ENCODE data around the gene CNGA1.

The CNGA1 gene

DNA sequence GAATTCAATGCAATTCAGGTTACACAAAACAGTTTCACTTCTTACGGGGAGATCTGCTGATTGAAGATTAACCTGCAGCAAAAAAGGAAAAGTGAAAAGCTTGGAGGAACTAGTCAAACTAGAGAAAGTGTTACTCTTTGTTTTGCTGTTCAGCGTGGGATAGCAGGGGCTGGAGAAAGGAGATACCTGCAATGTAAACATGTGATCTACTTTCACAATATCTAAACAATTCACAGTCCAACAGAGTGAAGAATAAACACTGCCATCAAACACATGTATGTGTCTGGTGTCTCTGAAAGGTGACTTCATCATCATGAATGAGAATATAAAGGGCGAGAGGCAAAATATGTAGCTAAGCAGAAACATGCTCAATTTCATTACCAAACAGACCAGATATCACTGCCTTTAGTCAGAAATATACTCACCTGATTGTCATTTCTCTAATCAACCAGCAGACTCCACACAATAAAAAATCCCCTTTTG is 26.5 kb upstream of the CNGA1 start:
- H3K27me3 ChIP-seq (ENCODE audit: low read depth, low read length), result peaks cover 5% of the 10 kb centered on the region
- H3K9me3 ChIP-seq (ENCODE audit: control insufficient read depth in 1 of 2, low read length in 2 of 2), result no peaks in the 10 kb centered on the region
- H3K4me3 ChIP-seq (ENCODE audit: low read depth in 1 of 2, low read length in 2 of 2), result no peak overlapping the region
- no peak overlapping the region for H3K27ac ChIP-seq (ENCODE audit: low read length)
- no peaks in the 10 kb centered on the region for H3K36me3 ChIP-seq (ENCODE audit: control insufficient read depth in 1 of 2, insufficient read depth in 2 of 2, low read length in 2 of 2)
- H3K4me1 ChIP-seq (ENCODE audit: control insufficient read depth in 1 of 2, insufficient read depth in 2 of 2, low read length in 2 of 2), result peaks cover 0 to 5% of the 10 kb centered on the region in 2 donors

DNA sequence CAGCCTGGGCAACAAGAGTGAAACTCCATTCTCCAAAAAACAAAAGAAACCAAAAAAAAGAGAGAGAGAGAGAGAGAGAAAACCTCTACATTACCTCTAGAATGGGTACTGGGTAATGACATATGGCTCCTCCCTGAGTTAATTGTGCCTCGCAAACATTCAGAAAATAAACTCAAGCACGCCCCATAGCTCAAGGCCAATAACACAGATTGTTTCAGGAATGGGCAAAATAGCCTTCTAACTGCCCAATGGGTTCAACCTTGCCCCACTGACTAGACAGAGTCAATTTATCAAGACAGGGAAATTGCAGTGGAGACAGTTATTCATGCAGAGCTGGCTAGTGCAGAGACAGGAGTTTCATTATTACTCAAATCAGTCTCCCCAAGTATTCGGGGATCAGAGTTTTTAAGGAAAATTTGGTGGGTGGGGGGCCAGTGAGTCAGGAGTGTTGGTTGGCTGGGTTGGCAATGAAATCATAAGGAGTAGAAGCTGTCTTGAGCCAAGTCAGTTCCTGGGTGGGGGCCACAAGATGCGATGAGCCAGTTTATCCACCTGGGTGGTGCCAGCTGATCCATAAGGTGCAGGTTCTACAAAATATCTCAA is 25.2 kb upstream of the CNGA1 start:
- peaks cover 3% of the 10 kb centered on the region for H3K27me3 ChIP-seq (ENCODE audit: low read depth, low read length)
- H3K36me3 ChIP-seq (ENCODE audit: control insufficient read depth in 1 of 2, insufficient read depth in 2 of 2, low read length in 2 of 2), result no peaks in the 10 kb centered on the region
- no peaks in the 10 kb centered on the region for H3K4me1 ChIP-seq (ENCODE audit: control insufficient read depth in 1 of 2, insufficient read depth in 2 of 2, low read length in 2 of 2)
- no peaks in the 10 kb centered on the region for H3K9me3 ChIP-seq (ENCODE audit: control insufficient read depth in 1 of 2, low read length in 2 of 2)
- no peak overlapping the region for H3K27ac ChIP-seq (ENCODE audit: low read length)
- no peak overlapping the region for H3K4me3 ChIP-seq (ENCODE audit: low read depth in 1 of 2, low read length in 2 of 2)

DNA sequence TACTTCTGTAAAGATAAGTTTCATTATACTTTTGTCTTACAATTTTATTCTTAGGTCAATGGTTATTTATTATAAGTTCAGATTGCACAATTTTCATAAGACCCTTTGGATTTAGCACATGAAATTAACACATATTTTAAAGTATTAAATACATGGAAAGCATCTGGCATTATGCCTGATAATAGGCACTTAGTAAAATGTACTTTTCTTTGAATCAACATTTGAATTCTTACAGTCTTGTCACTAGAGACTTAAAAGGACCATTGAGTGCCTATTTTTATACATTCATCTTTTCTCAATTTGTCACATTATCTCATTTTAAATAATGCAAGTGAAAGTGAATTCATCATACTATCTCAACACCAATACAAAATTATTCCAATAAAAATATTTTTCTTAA is 23.1 kb upstream of the CNGA1 start:
- Histone ChIP-seq H3K4me3 (ENCODE audit: low read depth in 1 of 2, low read length in 2 of 2) (no peak overlapping the region), H3K4me1 (ENCODE audit: control insufficient read depth in 1 of 2, insufficient read depth in 2 of 2, low read length in 2 of 2) (no peaks in the 10 kb centered on the region), H3K27me3 (ENCODE audit: low read depth, low read length) (no peaks in the 10 kb centered on the region)

DNA sequence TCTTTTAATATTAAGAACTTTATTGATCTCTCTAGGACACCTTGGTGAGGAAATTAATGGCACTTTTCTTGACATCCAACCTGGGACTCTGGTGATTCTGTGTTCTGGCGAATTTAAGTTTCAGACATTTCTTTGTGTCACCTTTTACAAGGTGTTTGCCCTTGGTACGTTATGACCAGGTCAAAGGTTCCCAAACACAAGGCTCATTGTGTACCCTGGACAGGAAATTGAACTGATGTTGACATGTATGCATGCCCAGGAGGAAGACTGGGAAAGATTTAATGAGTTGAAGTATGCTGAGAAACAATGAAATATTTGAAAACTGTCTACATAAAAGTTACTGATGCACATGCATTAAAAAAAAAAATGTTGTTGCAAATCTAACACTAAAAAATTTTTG is 22.2 kb upstream of the CNGA1 start:
- Histone ChIP-seq H3K9me3 (ENCODE audit: control insufficient read depth in 1 of 2, low read length in 2 of 2) (no peaks in the 10 kb centered on the region), H3K27me3 (ENCODE audit: low read depth, low read length) (no peaks in the 10 kb centered on the region), H3K27ac (ENCODE audit: low read length) (no peak overlapping the region), H3K4me3 (ENCODE audit: low read depth in 1 of 2, low read length in 2 of 2) (no peak overlapping the region), H3K36me3 (ENCODE audit: control insufficient read depth in 1 of 2, insufficient read depth in 2 of 2, low read length in 2 of 2) (no peaks in the 10 kb centered on the region), H3K4me1 (ENCODE audit: control insufficient read depth in 1 of 2, insufficient read depth in 2 of 2, low read length in 2 of 2) (no peaks in the 10 kb centered on the region)

More for the DNA sequence above, 23.1 kb upstream of the CNGA1 start:
- no peaks in the 10 kb centered on the region for H3K9me3 ChIP-seq (ENCODE audit: control insufficient read depth in 1 of 2, low read length in 2 of 2)
- no peaks in the 10 kb centered on the region for H3K36me3 ChIP-seq (ENCODE audit: control insufficient read depth in 1 of 2, insufficient read depth in 2 of 2, low read length in 2 of 2)
- no peak overlapping the region for H3K27ac ChIP-seq (ENCODE audit: low read length)

DNA sequence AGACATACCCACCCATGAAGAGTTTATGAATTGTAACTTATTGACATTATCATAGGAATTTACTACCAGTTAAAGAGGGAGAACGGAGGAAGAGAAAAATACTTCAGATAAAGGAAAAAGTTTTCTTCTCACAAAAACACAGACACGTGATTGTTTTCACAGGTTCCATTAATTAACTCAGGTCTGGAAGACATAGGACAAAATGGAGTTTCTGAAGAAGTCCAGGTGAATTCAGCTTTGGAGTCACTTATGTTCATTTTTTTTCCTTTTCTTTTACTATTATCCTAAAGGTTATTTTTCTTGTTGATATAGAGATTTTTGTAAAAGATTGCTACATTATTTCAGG is 20.6 kb upstream of the CNGA1 start:
- no peaks in the 10 kb centered on the region for H3K36me3 ChIP-seq (ENCODE audit: control insufficient read depth in 1 of 2, insufficient read depth in 2 of 2, low read length in 2 of 2)
- no peaks in the 10 kb centered on the region for H3K4me1 ChIP-seq (ENCODE audit: control insufficient read depth in 1 of 2, insufficient read depth in 2 of 2, low read length in 2 of 2)

DNA sequence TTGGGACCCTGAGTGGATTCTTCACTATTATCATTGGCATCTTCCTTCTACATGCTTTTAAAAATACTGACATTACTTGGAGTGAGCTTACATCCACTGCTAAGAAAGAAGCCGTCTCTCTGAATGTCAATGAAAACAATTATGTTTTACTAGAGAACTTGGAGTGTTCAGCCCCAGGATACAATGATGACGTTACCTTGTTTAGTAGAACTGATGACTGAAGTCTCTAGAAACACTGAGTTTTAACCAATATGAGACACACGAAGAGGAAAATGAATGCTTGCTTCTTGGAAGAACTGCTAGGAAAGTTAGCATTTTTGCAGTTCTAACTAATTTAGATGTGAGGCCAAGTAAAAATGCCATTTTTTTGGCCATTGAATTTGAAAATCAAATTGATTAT is 19.5 kb upstream of the CNGA1 start:
- Histone ChIP-seq H3K4me1 (ENCODE audit: control insufficient read depth in 1 of 2, insufficient read depth in 2 of 2, low read length in 2 of 2) (no peaks in the 10 kb centered on the region), H3K9me3 (ENCODE audit: control insufficient read depth in 1 of 2, low read length in 2 of 2) (no peaks in the 10 kb centered on the region), H3K4me3 (ENCODE audit: low read depth in 1 of 2, low read length in 2 of 2) (no peak overlapping the region), H3K27me3 (ENCODE audit: low read depth, low read length) (no peaks in the 10 kb centered on the region), H3K36me3 (ENCODE audit: control insufficient read depth in 1 of 2, insufficient read depth in 2 of 2, low read length in 2 of 2) (no peaks in the 10 kb centered on the region), H3K27ac (ENCODE audit: low read length) (no peak overlapping the region)

More for the DNA sequence above, 20.6 kb upstream of the CNGA1 start:
- no peak overlapping the region for H3K4me3 ChIP-seq (ENCODE audit: low read depth in 1 of 2, low read length in 2 of 2)
- no peak overlapping the region for H3K27ac ChIP-seq (ENCODE audit: low read length)
- no peaks in the 10 kb centered on the region for H3K9me3 ChIP-seq (ENCODE audit: control insufficient read depth in 1 of 2, low read length in 2 of 2)
- H3K27me3 ChIP-seq (ENCODE audit: low read depth, low read length), result no peaks in the 10 kb centered on the region

DNA sequence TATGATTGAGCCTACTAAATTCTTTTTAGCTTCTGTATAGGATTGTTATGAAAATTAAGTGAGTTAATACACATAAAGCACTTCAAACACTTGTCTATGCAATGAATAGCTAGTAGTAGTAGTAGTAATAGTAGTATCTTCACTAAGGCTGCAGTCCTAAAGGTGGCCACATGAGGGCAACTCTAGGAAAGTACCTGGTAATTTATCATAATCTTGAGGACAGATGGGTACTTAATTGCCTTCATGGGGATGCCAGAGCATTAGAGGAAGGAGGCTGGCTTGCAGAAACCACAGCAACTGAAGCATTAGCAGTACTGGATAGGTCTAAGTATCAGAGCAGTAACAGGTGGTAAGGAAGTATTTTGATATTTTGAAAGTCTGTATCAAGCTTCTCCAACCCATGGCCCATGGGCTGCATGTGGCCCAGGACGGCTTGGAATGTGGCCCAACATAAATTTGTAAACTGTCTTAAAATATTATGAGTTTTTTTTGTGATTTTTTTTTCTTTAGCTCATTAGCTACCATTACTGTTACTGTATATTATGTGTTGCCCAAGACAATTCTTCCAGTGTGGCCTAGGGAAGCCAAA is 17.4 kb upstream of the CNGA1 start:
- Histone ChIP-seq H3K36me3 (ENCODE audit: control insufficient read depth in 1 of 2, insufficient read depth in 2 of 2, low read length in 2 of 2) (no peaks in the 10 kb centered on the region), H3K9me3 (ENCODE audit: control insufficient read depth in 1 of 2, low read length in 2 of 2) (no peaks in the 10 kb centered on the region), H3K27ac (ENCODE audit: low read length) (no peak overlapping the region), H3K27me3 (ENCODE audit: low read depth, low read length) (no peaks in the 10 kb centered on the region), H3K4me1 (ENCODE audit: control insufficient read depth in 1 of 2, insufficient read depth in 2 of 2, low read length in 2 of 2) (no peaks in the 10 kb centered on the region), H3K4me3 (ENCODE audit: low read depth in 1 of 2, low read length in 2 of 2) (no peak overlapping the region)

DNA sequence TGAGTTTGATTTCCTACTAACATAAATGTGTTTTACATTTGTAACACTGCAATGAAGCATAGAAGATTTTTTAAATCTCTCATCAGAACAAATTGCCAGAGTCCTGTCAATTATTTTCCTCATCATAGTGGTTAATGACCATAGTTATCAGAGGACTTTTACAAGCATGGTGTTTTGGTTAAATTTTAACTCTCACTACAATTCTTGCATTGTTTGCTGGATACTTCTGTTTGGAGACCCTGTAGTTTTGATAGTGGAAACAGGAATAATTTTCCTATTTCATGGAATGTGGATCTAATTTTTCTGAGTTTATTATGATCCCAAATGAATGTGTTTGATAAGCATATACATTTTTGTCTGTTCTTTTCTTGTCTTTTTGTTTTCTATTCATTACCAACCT is 16.9 kb upstream of the CNGA1 start:
- no peaks in the 10 kb centered on the region for H3K36me3 ChIP-seq (ENCODE audit: control insufficient read depth in 1 of 2, insufficient read depth in 2 of 2, low read length in 2 of 2)
- H3K9me3 ChIP-seq (ENCODE audit: control insufficient read depth in 1 of 2, low read length in 2 of 2), result no peaks in the 10 kb centered on the region
- H3K27me3 ChIP-seq (ENCODE audit: low read depth, low read length), result no peaks in the 10 kb centered on the region
- no peak overlapping the region for H3K4me3 ChIP-seq (ENCODE audit: low read depth in 1 of 2, low read length in 2 of 2)
- H3K4me1 ChIP-seq (ENCODE audit: control insufficient read depth in 1 of 2, insufficient read depth in 2 of 2, low read length in 2 of 2), result no peaks in the 10 kb centered on the region
- H3K27ac ChIP-seq (ENCODE audit: low read length), result no peak overlapping the region

DNA sequence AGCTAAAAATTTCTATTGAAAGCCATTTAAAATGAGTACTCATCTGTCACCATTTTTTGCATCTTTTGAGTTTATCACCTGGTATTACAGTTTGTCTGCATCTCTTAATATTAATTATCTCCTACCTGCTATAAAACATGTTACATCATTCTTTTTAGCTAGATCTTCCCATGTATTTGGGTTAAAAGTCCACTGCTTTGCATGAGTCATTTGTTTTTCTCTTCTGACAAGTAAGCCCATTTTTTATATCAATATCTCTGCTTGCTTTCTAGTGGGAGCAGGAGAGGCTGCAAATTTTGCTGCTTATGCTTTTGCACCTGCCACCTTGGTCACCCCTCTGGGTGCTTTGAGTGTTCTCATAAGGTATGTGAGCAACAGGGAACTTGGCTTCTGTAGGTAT is 16.2 kb upstream of the CNGA1 start:
- Histone ChIP-seq H3K27me3 (ENCODE audit: low read depth, low read length) (no peaks in the 10 kb centered on the region), H3K27ac (ENCODE audit: low read length) (no peak overlapping the region), H3K4me3 (ENCODE audit: low read depth in 1 of 2, low read length in 2 of 2) (no peak overlapping the region), H3K4me1 (ENCODE audit: control insufficient read depth in 1 of 2, insufficient read depth in 2 of 2, low read length in 2 of 2) (no peaks in the 10 kb centered on the region), H3K9me3 (ENCODE audit: control insufficient read depth in 1 of 2, low read length in 2 of 2) (no peaks in the 10 kb centered on the region), H3K36me3 (ENCODE audit: control insufficient read depth in 1 of 2, insufficient read depth in 2 of 2, low read length in 2 of 2) (no peaks in the 10 kb centered on the region)

DNA sequence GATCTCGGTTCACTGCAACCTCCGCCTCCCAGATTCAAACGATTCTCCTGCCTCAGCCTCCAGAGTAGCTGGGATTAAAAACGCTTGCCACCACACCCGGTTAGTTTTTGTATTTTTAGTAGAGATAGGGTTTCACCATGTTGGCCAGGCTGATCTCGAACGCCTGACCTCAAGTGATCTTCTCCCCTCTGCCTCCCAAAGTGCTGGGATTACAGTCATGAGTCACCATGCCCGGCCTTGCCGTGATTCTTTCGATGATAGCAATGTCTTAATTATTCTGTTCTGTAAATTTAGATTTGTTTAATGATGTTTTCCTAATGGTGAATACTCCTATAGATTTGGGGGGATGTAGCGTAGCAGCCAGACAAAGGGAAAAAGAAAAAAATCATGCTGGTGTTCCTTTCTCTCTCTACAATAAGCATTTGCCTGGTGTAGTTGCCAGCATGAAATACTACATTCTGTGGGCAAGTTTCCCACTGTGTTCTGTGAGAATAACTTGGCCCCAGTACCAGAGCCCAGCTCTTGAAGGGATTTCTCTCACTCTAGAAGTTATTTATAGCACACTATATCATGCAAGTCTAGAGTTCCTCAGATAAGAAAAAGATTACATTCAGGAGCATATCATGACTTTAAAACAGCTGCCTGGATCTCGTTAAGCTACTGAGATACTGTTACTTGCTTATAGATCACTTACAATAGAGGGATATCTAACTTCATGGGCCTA is 15.5 kb upstream of the CNGA1 start:
- Histone ChIP-seq H3K4me3 (ENCODE audit: low read depth in 1 of 2, low read length in 2 of 2) (no peak overlapping the region), H3K9me3 (ENCODE audit: control insufficient read depth in 1 of 2, low read length in 2 of 2) (no peaks in the 10 kb centered on the region), H3K27ac (ENCODE audit: low read length) (no peak overlapping the region), H3K4me1 (ENCODE audit: control insufficient read depth in 1 of 2, insufficient read depth in 2 of 2, low read length in 2 of 2) (no peaks in the 10 kb centered on the region), H3K27me3 (ENCODE audit: low read depth, low read length) (no peaks in the 10 kb centered on the region), H3K36me3 (ENCODE audit: control insufficient read depth in 1 of 2, insufficient read depth in 2 of 2, low read length in 2 of 2) (no peaks in the 10 kb centered on the region)

DNA sequence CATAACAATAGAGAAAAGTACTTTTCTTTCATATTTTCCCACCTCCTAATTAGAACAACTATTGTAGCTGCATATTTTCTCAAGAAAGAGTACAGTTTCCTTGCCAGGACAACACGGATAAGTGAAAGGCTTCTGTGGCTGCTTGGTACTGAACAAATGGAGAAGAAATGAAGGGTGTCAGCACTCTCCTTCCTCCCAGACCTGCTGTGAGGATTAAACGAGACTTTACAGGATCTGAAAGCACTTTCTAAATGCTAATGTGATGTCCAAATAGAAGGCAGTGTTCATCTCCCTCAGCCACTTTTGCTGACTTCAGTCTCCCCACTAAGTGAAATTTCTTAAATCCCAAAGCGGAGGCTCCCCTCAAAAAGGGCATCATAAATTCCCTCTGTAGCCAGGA is 14.0 kb upstream of the CNGA1 start:
- Histone ChIP-seq H3K4me1 (ENCODE audit: control insufficient read depth in 1 of 2, insufficient read depth in 2 of 2, low read length in 2 of 2) (no peaks in the 10 kb centered on the region), H3K4me3 (ENCODE audit: low read depth in 1 of 2, low read length in 2 of 2) (no peak overlapping the region), H3K27me3 (ENCODE audit: low read depth, low read length) (no peaks in the 10 kb centered on the region), H3K27ac (ENCODE audit: low read length) (no peak overlapping the region), H3K9me3 (ENCODE audit: control insufficient read depth in 1 of 2, low read length in 2 of 2) (no peaks in the 10 kb centered on the region), H3K36me3 (ENCODE audit: control insufficient read depth in 1 of 2, insufficient read depth in 2 of 2, low read length in 2 of 2) (no peaks in the 10 kb centered on the region)

All from muscle layer of duodenum (tissue), 2 donors.